T-helper 1 cell treated with Interleukin-12 subunit alpha and Interleukin-12 subunit beta and Interleukin-4 antibody, amounts not matched to agents 30 ng/mL and 1 ng/mL, for 36 hours (primary cell): ENCODE results near the gene KIF26B. TPM values are rescaled to one million over a fixed set of nuclear protein-coding genes. Genes with fewer than 3 reads are reported as not detected.

Experiments
- intact Hi-C: fragments of 100-400 bp; cut with micrococcal nuclease; formaldehyde crosslinking; loops from one replicate; pipeline ENCODE4 v1.15.1; 2024
- total RNA-seq: library from RNA; stranded (reverse); gene quantifications from 2 replicates; pipeline ENCODE4 v1.2.3, GENCODE V29; 2022

KIF26B gene
- total RNA-seq, 1 donor from 2014 or later = not detected

DNA sequence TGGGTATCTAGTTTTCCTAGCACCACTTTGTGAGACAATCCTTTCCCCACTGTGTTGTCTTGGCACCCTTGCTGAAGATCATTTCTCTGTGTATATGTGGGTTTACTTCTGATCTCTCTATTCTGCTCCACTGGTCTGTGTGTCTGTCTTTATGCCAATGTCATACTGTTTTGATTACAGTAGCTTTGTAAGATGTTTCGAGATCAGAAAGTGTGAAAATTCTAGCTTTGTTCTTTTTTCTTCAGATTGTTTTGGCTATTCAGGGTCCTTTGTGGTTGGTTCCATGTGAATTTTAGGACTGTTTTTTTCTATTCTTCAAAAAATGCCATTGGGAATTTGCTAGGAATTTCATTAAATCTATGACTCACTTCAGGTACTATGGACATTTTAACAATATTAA, 116.2 kb downstream of the KIF26B start:
- intact Hi-C loops = no loop called here

DNA sequence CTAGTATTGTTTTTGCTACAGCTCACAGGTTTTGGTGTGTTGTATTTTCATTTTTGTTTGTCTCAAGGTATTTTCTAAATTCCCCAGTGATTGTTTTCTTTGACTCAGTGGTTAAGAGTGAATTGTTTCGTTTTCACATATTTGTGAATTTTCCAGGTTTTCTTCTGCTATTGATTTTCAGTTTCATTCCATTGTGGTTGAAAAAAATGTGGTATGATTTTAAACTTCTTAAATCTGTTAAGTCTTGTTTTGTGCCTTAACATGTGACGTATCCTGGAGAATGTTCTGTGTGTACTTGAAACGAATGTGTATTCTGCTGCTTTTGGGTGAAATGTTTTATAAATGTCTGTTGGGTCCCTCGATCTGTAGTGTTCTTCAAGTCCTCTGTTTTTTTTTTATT, 117.9 kb downstream of the KIF26B start:
- intact Hi-C loops = no loop called here

DNA sequence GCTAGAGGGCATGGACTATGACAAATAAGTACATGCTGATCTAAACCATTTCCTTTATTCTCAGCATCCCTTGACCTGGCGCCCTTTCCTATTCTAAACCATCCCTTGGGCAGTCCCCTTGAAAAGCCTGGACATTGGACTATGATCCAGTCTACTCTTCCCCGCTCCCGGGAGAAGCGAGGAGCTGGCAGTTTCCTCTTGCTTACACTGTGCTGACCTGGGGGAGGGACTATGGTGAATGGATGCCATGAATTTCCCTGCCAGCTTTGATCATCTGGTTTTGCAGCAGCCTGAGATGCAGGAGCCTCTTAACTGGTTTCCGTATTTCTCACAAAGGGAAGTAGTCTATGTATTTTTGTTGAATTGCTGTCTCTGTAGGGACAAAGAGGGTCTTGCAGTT, 121.7 kb downstream of the KIF26B start:
- intact Hi-C loops = no loop called here

DNA sequence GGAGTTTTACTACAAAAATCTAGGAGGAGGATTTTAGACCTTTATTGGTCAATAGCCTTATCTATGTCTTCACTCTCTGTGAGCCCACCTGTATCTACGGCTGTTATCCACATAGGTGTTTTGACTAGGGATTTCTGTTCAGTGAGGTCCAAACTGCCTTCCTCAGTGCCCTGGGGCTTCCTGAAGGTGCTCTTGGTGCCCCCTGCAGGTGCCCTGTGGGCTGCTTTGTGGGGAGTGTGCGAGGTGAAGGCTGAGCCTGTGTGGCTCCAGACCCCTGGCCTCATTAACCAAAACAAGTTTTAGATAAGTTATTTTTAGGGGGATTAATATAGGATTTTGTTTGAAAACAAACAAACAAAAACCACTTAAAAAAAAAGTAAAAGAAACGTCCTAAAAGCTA, 122.5 kb downstream of the KIF26B start:
- intact Hi-C loops = no loop called here

DNA sequence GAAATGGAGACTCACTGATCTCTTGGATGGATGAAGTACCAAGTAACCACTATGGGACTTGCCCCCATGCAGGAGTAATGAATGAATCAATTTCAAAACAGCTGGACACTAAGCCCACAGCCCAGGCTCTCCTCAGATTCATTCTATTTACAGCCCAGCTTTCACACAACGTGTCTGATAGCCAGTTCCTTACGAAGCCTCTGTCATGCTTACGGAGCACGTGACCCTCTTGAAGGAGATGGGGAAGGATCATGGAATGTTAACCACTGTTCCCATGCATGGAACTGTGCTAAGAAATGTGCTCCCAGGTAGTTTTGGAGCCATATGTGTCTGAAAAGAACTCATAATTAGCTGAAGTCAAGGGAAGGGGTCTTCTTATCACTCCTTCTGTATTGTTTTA, 124.1 kb downstream of the KIF26B start:
- intact Hi-C loops = no loop called here

DNA sequence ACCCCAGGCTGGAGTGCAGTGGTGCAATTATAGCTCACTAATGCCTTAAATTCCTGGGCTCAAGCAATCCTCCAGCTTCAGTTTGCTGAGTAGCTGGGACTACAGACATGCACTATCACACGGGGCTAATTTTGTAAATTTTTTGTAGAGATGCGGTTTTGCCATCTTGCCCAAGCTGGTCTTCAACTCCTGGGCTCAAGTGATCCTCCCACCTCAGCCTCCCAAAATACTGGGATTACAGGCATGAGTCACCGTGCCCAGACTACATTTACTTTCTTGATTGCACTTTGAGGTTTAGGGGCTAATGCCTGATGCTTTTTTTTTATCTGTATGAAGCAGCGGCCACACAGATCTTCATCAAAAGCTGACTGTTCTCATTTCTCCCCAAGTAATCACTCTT, 124.6 kb downstream of the KIF26B start:
- intact Hi-C loops = no loop called here

DNA sequence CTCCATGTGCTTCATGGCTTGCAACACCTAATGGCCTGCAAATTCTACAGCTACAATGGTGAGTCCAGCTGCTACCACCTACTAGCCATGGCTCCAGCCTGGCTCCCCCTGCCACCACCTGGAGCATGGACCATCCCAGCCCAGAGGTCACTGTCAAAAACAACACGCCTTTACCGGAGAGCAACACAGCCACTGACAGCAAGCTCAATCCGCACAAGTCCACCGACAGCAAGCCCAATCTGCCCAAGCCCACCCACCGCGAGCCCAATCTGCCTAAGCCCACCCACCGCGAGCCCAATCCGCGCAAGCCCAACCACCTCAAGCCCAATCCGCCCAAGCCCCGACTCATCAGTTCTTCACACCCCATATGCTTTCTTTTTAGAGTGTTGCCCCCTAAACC, 128.2 kb downstream of the KIF26B start:
- intact Hi-C loops = no loop called here

DNA sequence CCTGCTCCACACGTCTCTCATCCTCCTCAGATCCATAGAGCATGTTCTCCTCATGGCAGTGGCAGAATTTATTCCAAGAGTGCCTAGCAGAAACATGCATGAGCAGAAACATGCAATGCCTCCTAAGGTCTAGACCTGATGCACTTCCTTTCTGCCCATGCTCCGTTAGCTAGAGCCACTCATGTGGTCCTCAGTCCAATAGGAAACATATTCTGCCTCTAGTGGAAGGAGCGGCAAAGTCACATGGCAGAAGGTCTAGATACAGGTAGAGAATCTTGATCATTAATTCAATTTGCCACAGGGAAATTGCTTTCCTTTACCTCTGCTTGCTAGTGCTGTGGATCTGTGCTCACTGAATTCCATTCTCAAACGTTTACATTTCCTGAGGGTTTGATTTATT, 130.4 kb downstream of the KIF26B start:
- intact Hi-C loops = no loop called here

DNA sequence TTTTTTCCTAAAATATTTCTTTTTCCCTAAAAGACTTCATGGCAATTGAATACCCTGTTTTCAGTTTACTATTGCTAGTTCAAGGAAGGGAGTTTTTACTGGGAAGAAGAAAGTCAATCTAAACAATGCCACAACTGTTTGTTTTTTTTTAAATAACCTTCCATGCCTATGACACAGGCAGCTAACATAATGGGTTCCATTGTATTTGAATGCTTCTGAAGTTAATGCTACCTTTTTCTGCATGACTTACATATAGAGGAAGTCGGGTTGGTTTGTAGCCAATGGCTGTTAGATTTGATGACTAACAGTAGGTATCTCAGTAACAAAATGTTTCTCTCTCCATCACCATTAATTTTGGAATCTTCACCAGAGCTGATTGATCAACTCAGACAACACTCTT, 134.0 kb downstream of the KIF26B start:
- intact Hi-C loops = no loop called here

DNA sequence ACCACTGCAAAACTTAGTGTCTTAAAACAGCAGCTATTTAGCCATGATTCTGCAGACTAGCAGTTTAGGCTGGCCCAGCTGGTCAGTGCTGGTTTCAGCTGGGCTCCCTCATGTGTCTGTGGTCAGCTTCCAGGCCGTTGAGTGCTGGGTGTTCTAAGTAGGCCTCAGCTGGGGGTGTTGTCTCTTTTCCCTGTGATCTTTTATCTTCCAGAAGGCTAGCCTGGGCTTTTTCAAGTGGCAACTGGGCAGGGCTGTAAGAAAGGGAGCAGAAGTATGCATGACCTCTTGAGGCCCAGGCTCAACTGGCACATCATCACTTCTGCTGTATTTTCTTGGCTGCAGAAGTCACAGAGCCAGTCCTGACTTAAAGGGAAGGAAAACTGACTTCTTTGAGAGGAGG, 136.1 kb downstream of the KIF26B start:
- intact Hi-C loops = no loop called here

DNA sequence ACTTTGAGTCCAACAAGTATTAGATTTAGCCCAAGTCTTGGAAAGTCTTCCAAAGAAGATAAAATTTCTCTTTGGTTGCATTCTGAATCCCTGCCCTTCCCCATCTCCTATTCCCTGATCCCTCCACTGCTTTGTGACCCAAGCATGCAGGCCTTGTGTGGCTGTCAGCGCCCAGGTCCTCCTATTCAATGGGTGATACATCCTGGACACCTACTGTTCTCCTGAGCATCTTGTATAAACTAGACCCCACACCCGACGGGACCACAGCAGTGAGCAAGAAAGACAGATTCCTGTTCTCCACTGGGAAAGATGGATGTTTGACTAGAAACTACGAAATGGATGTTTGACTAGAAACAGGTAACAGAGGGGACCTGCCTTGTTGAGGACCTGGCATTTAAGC, 136.6 kb downstream of the KIF26B start:
- intact Hi-C loops = no loop called here

DNA sequence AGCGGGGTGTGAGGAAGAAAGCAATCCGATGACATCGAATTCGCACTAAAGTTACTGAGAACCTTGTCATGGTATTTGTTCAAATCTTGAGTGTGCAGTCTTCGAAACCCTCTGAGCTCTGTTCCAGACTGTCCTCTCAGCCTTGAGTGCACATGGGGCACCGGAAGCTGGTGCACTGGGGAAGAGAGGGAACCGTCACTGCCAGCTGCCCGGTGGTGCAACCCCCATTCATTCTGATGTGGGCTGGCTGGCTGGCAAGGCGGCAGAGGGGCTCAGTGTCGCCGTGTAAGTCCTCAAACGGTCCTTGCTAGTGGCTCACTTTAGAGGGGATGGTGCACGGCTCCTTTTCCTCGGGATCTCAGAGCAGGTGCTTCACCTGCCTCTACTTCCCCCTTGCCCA, 137.4 kb downstream of the KIF26B start:
- intact Hi-C loops = no loop called here

DNA sequence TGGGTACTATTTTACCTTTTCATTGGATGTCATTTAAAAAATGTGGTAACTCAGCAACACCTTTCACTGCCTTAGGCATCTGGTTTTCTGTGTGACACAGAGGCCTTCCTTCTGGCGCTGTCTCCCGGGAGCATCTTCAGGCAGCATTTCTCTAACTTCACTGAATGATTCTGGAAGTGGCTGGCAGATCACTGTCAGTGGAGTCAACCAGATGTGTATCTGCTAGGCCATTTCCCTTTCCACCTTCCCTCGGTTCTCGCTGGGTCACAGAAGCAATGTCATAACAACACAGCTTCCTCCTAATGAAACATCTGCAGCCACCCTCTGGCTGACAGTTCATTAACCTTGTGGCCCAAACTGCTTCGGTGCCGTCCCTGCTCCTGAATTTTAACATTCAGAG, 137.8 kb downstream of the KIF26B start:
- intact Hi-C loops = no loop called here

DNA sequence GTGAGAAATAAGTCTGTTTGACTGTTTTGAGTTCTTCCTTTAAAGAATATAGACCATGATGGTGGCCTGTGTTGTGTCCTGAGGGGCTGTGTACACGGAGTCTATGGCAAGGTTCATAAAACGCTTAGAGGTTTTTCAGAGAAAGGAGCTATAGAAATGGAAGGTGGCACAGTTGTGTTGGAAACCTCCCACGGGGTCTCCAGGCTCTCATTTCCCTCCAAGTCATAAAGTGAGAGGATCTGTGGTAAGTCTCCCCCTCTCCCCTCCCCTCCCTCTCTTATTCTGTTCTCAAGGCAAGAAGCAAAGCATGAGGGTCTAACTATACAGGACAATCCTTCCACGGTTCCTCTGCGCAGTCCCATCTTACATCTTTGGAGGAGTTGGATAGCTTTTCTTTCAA, 139.2 kb downstream of the KIF26B start:
- intact Hi-C loops = no loop called here

DNA sequence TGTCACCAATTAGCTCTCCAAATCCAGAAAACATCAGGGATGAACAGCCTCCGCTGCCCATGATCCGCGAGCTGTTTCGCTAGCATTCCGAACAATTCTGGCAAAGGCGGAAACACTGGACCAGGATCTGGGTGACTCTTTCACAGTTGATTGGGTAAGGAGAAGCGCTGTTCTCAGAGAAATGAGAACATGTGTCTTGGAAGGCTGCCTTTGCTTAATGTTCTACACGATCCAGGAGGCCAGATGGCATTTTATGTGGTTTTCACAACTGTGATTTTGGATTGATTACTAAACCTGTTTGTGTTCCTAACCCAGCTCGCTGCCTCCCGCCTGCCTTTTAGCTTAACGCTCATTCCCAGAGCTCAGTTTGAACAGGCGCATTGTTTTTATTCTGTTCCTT, 144.0 kb downstream of the KIF26B start:
- intact Hi-C loops = no loop called here

DNA sequence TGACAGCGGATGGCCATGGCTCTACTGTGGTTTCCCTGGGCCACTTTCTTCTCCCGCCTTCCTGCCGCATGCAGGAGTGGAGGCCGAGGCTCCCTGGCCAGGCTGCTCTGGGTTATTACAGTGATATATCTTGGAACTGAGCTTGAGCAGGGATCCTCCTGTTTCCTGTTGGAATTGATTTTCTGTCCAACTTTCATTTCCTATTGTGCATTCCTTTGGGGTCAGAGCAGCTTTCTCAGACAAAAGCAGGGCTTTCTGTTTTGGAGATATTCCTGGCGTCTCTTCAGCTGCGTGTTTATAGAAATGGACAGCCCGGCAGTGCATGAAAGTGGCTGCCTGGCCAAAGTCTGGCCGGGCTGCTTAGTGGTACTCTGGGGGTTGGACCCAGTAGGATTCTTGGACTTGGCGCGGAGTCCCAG, 146.4 kb downstream of the KIF26B start:
- intact Hi-C loops = no loop called here

DNA sequence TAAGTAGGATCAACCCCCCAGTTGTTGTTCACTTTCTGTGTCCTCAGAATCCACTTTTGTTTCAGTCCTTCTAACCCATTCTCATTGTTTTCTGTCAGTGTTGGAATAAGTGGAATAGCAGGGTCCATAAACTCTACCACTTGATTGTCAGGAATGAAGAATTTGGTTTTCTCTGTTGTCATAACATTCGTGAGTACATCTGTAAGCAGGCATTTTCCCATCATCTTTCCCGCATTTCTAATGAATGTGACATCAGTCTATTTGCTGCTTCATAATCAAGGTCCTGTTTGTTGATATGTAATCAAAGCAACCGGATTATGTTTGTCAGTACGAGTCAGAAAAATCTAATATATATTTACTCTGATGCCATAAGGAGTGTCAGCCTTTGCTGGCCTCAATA, 147.1 kb downstream of the KIF26B start:
- intact Hi-C loops = no loop called here

DNA sequence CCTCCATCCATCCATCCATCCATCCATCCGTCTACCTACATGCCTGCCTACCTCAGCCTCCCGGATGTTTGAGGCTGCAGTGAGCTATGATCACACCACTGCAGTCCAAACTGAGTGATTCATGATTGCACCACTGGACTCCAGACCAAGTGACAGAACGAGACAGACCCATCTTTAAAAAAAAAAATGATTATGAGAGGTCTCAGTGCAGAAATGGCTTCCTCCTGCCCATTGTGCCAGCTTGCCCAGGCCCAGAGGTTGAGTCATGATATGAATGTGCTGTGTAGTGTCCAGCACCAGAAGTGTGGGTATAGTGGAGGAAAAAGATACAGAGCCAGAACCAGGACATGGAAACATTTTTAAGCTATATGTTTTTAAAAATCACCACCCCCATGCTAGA, 149.9 kb downstream of the KIF26B start:
- intact Hi-C loops = no loop called here

DNA sequence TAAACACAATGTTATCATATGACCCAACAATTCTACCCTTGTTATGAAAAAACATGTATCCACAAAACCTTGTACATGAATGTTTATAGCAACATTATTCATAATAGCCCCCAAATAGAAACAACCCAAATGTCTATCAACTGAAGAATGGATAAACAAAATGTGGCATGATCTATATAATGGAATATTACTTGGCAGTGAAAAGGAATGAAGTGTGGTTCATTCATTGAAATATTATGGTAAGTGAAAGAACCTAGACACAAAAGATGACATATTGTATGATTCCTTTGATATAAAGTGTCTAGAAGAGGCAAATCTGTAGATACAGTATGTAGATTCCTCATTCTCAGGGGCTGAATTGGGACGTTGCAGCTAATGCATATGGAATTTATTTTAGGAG, 151.2 kb downstream of the KIF26B start:
- intact Hi-C loops = no loop called here

DNA sequence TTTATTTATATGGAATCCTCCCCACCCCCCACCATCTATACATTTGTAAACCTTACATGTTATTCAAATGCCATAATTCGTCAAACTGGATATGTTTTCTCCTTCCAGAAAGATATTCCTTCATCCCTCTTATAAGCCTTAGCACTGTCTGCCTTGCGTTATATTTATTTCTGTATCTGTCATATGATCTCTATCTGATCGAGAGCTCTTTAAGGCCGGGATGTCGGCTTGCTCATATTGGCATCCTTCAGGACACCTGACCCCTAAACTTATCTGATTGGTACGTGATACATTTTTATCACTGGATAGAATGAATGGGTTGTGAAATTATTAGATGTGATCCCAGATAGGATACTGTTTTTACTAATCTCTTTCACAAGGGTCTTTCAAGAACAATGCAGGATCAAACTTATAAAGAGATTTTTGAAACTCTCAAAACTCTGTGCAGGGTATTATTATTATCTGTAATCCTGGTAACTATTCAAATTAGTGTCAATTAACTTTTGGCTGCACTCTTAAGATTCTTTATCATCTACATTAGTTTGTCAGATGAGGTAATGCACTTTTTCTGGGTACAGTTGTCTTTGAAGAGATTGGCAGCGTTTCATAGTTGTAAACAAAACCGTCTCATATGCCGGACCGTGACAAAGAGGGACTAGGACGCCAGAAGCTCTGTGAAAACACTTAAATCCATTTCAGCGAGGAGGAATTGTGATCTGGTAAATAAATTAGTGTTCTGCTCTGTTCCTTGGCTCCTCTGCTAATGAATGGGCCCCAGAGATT, 152.0 kb downstream of the KIF26B start:
- intact Hi-C loops = no loop called here

DNA sequence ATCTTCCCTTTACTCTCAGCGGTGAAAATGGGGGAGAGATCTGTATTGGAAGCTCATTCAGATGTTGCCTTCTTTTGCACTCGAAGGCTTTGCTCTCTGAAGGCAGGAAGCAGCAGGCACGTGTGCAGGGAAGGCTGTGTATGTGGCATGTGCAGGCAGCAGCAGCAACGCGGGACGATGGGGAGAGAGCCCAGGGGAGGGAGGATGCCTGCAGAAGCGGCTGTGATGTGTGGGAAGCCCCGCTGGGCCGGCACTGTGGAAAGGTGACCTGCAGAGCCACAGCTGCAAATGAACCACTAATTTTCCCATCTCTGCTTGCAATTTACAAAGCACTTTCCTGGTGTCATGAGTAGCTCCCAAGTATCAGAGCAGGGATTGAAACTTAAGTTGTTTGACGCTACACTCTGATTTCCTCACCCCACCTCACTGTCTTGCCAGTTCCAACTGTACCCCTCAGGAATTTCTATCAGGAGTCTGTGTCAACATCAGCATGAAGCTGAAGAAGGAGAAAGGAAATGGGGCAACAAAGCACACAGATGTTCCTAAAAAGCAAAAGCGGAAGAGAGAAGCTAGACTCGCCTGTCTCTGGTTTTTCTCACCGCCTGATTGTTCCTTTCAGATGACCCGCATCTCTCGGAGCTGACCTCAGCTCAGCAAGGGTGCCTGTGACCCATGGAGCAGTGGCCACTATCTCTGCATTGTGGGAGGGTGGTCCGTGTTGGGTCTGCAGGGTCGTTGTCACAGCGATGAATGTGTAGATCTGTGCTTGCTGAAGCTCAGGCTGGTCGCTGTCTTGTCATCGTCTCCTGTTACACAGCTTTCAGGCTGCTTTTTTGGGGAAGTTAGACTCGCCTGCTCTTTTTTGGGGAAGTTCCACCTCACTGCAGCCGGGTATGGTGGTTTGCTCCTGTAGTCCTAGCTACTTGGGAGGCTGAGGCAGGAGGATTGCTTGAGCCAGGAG, 156.1 kb downstream of the KIF26B start:
- intact Hi-C loops = no loop called here

DNA sequence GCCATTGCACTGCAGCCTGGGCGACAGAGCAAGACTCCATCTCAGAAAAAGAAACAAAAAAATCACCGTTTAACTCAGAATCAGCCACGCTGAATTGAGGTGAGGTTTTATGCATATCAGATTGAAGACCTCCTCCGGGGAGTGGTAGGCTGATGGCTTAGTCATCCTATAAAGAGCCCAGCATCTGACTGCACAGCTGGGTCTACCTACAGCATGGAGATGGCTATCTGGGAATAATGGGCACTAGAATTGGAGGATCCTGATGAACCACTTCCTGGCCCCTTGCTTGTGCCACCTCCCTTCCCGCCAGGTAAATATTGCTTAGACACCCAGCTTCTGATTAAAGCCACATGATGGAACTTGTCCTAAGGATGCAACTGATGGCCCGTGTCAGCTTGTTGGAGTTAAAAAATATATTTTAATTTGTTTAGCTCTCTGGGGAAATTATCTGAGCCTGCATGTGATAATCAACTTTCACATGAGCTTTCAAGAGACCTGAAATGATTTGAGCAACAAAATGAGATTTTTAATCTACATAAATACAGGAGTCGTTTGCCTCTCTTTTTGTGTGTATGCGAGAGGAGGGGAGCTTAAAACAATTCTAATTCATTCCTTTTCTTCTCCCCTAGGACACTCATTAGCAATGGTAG, 157.2 kb downstream of the KIF26B start:
- intact Hi-C loops = no loop called here
